Mucosa of descending colon (tissue), 3 donors: ENCODE data around the gene FUT8. TPM values are rescaled to one million over a fixed set of nuclear protein-coding genes. Genes with fewer than 3 reads are reported as not detected.

Experiments used
- ATAC-seq: fragments of 200-7000 bp; cut with Tn5 transposase; one replicate; pipeline ENCODE4 v1.9.1; 2020; ENCODE audit warnings: mild to moderate bottlenecking, moderate library complexity
- DNase-seq, 3 donors: peaks; one replicate each; pipeline ENCODE4 v3.0.0-alpha.2; 2020
- H3K36me3 ChIP-seq: fragments of 200-600 bp; one replicate; pipeline ENCODE4 v1.8.0; 2021; ENCODE audit warnings: low read depth, mild to moderate bottlenecking
- H3K4me1 ChIP-seq: fragments of 200-600 bp; one replicate; pipeline ENCODE4 v1.8.0; 2021; ENCODE audit warnings: low read depth, mild to moderate bottlenecking
- H3K4me3 ChIP-seq: fragments of 200-600 bp; one replicate; pipeline ENCODE4 v1.8.0; 2021; ENCODE audit warnings: mild to moderate bottlenecking
- H3K9me3 ChIP-seq: fragments of 200-600 bp; one replicate; pipeline ENCODE4 v1.8.0; 2021; ENCODE audit warnings: mild to moderate bottlenecking
- intact Hi-C, 2 donors: fragments of 100-400 bp; cut with DNase I in 1 of 2; cut with micrococcal nuclease in 1 of 2; formaldehyde crosslinking; loops; one replicate each; pipeline versions ENCODE4 v1.11.0 to v1.11.1; 2022; cut with DNase I, micrococcal nuclease
- total RNA-seq, 3 donors: library from RNA; stranded (reverse); fragmentation: NEBNext Ultra II Directional in 2 of 3; extraction: Animal tissue kit (Norgen Biotek cat#: 25700) in 2 of 3; gene quantifications; one replicate each; pipeline versions ENCODE4 v1.2.1 to v1.2.4, GENCODE V29; 2021 to 2023
- TF ChIP-seq, protein P1 (sequence below): fragments of 200-600 bp; IDR thresholded peaks from one replicate; pipeline ENCODE4 v1.8.0; 2022; ENCODE audit warnings: antibody characterized with exemption, mild to moderate bottlenecking
- donor health status: DM: no; HTN: no; CAD: no; lungs with moderate emphysema.
- donor health status: DM: no; HTN: no; CAD: no.
- donor health status: DM: no; HTN: yes; CAD: no.

FUT8 gene
- total RNA-seq, 3 donors from 2014 or later, result 24.7 to 38.1 (median 32.2) TPM

DNA sequence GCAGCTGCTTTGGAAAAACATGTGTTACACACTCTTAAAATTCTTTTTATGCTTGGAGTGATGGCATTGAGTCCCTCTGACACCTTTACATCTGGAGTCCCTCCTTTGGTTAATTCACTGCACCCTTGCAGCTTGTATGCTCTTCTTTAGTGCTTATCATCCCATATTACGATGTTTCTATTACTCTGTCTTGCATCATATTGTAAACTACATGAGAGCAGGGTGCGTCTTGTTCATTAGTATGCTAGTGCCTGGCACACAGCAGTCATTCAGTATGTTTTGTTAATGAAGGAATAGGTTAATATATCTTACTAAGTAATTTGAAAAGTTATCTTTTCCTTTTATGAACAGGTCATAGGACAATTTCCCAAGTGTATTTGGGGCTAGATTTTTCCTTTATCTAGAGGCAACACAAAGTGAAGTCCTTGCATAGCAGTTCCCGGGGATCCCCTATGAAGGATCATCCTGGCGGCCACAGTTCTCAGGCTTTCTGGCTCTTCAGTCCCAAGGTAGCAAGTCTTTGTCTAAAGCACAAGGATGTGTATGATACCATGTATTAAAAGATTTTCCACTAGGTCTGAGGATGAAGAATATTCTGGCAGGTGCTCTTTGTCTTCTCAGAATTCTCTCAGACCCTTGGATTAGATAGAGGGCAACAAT, 363.8 kb downstream of the FUT8 start:
- TF ChIP-seq, protein P1, sequence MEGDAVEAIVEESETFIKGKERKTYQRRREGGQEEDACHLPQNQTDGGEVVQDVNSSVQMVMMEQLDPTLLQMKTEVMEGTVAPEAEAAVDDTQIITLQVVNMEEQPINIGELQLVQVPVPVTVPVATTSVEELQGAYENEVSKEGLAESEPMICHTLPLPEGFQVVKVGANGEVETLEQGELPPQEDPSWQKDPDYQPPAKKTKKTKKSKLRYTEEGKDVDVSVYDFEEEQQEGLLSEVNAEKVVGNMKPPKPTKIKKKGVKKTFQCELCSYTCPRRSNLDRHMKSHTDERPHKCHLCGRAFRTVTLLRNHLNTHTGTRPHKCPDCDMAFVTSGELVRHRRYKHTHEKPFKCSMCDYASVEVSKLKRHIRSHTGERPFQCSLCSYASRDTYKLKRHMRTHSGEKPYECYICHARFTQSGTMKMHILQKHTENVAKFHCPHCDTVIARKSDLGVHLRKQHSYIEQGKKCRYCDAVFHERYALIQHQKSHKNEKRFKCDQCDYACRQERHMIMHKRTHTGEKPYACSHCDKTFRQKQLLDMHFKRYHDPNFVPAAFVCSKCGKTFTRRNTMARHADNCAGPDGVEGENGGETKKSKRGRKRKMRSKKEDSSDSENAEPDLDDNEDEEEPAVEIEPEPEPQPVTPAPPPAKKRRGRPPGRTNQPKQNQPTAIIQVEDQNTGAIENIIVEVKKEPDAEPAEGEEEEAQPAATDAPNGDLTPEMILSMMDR, result no peak
- Histone ChIP-seq H3K4me3 (no peak overlapping the region), H3K9me3 (no peaks in the 10 kb centered on the region), H3K36me3 (no peaks in the 10 kb centered on the region), H3K4me1 (peaks cover 17% of the 10 kb centered on the region)
- ATAC-seq, result peak; percentile 17
- intact Hi-C loops, result no loop called here
- no peak for DNase-seq

DNA sequence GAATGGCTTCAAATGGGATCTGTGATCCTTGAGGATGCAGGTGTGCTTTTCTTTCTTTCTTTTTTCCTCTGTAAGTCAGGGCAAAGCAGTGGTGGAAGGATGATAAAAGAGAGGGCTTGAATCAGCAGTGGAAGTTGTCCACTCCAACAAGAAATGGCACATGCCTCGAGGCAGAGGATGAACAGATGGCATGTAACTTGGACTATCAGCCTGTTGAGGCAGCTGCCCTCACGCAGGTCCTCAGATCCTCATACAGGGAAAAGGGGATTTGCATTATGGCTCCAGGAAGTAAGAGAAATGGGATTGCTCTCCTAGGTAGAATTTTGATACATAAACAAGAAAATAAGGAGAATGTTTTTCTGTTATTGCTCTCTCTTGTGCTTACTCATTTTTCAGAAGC, 368.0 kb downstream of the FUT8 start:
- no peaks in the 10 kb centered on the region for H3K36me3 ChIP-seq
- H3K4me3 ChIP-seq, result no peak overlapping the region
- intact Hi-C loops, result no loop called here
- ATAC-seq (no peak), DNase-seq (no peak)
- no peaks in the 10 kb centered on the region for H3K4me1 ChIP-seq
- no peaks in the 10 kb centered on the region for H3K9me3 ChIP-seq
- TF ChIP-seq, protein P1, result no peak

DNA sequence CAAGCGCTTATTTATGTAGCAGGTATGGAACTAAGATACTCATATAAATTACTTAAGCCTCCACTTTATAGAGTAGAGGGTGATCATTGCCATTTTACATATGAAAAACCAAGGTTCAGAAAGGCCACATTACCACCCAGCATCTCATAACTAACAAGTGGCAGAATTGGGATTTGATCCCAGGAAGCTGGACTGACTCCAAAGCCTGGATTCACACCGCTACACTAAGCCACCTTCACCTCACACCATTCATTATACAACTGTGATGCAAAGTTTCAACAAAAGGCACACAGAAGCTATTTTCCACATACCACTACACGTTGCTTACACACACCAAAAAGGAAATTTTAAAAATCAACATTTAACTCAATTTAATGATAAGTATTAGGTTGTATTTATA, 370.6 kb downstream of the FUT8 start:
- intact Hi-C loops, result no loop called here
- Histone ChIP-seq H3K9me3 (no peaks in the 10 kb centered on the region), H3K36me3 (no peaks in the 10 kb centered on the region), H3K4me1 (no peaks in the 10 kb centered on the region), H3K4me3 (no peak overlapping the region)
- DNase-seq, result no peak
- TF ChIP-seq, protein P1, result no peak
- ATAC-seq, result no peak

DNA sequence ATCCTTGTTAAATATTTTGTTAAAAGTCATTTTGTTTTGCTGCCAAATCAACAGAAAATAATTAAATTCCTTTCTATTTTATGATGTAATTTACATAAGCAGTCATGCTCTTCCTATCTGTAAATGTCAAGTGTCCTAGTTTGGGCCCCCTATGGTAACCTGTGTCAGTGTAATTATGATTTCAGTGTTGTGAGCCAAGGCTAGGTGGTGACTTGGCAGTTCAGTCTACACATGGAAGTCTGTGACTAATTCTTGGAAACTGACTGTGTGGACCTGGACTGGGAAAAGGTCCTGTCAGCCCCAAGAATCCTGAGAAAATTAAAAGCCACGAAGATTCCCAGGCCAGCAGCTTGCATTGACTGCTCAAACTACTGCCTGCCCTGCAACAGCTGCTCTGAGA, 371.0 kb downstream of the FUT8 start:
- intact Hi-C loops, result no loop called here
- no peak overlapping the region for H3K4me3 ChIP-seq
- ATAC-seq (no peak), DNase-seq (no peak)
- H3K4me1 ChIP-seq, result no peaks in the 10 kb centered on the region
- no peaks in the 10 kb centered on the region for H3K9me3 ChIP-seq
- H3K36me3 ChIP-seq, result no peaks in the 10 kb centered on the region
- TF ChIP-seq, protein P1, result no peak

DNA sequence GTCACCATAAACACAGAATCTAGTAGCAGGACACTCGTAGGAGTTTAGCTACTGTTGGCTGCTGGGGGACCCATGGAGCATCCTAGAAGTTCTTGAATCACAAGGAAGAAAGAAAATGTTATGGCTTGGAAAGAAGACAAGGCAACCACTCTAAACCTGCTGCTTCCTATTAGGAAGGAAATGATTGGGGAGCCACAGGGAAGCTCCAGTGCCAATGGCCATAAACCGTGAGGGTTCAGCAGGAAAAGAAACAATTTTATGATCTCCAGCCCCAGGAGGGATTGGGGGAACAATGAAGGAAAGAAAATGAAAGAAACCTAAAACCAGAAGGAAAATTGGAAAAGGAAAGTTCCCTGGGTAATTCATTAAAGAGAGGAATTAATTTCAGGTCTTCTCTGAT, 372.0 kb downstream of the FUT8 start:
- no peak overlapping the region for H3K4me3 ChIP-seq
- no peaks in the 10 kb centered on the region for H3K9me3 ChIP-seq
- no peak for DNase-seq
- intact Hi-C loops, result no loop called here
- H3K4me1 ChIP-seq, result no peaks in the 10 kb centered on the region
- TF ChIP-seq, protein P1, result no peak
- no peak for ATAC-seq
- no peaks in the 10 kb centered on the region for H3K36me3 ChIP-seq

DNA sequence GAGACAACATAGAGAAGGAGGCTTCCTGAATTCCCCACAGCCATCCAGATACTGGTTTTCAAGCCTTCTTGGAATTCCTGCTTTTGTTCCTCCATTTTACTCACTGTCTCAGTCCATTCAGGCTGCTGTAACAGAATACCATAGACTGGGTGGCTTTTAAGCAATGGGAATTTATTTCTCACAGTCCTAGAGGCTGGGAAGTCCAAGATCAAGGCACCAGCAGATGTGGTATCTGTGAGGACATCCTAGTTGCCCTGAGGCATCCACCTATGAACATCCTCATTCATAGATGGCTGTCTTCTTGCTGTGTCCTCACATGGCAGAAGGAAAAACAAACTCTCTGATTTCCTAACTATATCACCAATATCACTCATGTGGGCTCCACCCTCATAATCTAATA, 374.9 kb downstream of the FUT8 start:
- no peak overlapping the region for H3K4me3 ChIP-seq
- DNase-seq (no peak), ATAC-seq (no peak)
- no peaks in the 10 kb centered on the region for H3K36me3 ChIP-seq
- H3K4me1 ChIP-seq, result no peaks in the 10 kb centered on the region
- H3K9me3 ChIP-seq, result no peaks in the 10 kb centered on the region
- intact Hi-C loops, result no loop called here
- TF ChIP-seq, protein P1, result no peak
